Measurements from ENCODE around the gene TRPM8.

GRCh38 chr2:234046521-234046920, 129.3 kb downstream of the TRPM8 start:
- TF ChIP-seq POLR2A (IDR thresholded peaks at IDR 0.05) (no peak), CTCF (IDR thresholded peaks at IDR 0.05) (no peak)

Data from sigmoid colon (tissue), 3 donors.